H9 (cell line): ENCODE data around the gene NEURL1. TPM values are rescaled to one million over a fixed set of nuclear protein-coding genes. Genes with fewer than 3 reads are reported as not detected.
A peak's percentile ranks its signal among the peaks of the same experiment; 100 is the strongest.

ENCODE experiments used
- DNase-seq: peaks from one replicate; pipeline ENCODE4 v3.0.0-alpha.2; 2017
- H2AFZ ChIP-seq: one replicate; pipeline ENCODE4 v1.6.1; 2013; ENCODE audit warnings: mild to moderate bottlenecking, low read length, control low read depth, moderate library complexity
- H2AK5ac ChIP-seq: 2 replicates; pipeline ENCODE4 v1.6.1; 2013; ENCODE audit warnings: low read length, control low read depth, mixed read lengths; ENCODE audit not compliant: insufficient read length
- H2BK120ac ChIP-seq: one replicate; pipeline ENCODE4 v1.6.1; 2013; ENCODE audit warnings: low read depth, mild to moderate bottlenecking, low read length, control low read depth, inconsistent platforms; ENCODE audit not compliant: poor library complexity, severe bottlenecking
- H2BK12ac ChIP-seq: 2 replicates; pipeline ENCODE4 v1.6.1; 2013; ENCODE audit warnings: low read length, control low read depth, mixed read lengths, low read depth; ENCODE audit not compliant: insufficient read length
- H2BK15ac ChIP-seq: 2 replicates; pipeline ENCODE4 v1.6.1; 2013; ENCODE audit warnings: low read depth, low read length, control low read depth
- H2BK20ac ChIP-seq: one replicate; pipeline ENCODE4 v1.6.1; 2013; ENCODE audit warnings: low read depth, mild to moderate bottlenecking, low read length, control low read depth, inconsistent platforms; ENCODE audit not compliant: poor library complexity, severe bottlenecking
- H2BK5ac ChIP-seq: 2 replicates; pipeline ENCODE4 v1.6.1; 2013; ENCODE audit warnings: low read length, control low read depth, mixed read lengths; ENCODE audit not compliant: insufficient read length
- H3K14ac ChIP-seq: 2 replicates; pipeline ENCODE4 v1.6.1; 2013; ENCODE audit warnings: low read length, control low read depth; ENCODE audit not compliant: insufficient read depth
- H3K18ac ChIP-seq: 2 replicates; pipeline ENCODE4 v1.6.1; 2013; ENCODE audit warnings: low read depth, mild to moderate bottlenecking, mixed read lengths, low read length, control low read depth; ENCODE audit not compliant: insufficient read length
- H3K23ac ChIP-seq: 2 replicates; pipeline ENCODE4 v1.6.1; 2013; ENCODE audit warnings: low read length, control low read depth, mixed read lengths, low read depth; ENCODE audit not compliant: insufficient read length
- H3K23me2 ChIP-seq: 2 replicates; pipeline ENCODE4 v1.6.1; 2013; ENCODE audit warnings: low read depth, mild to moderate bottlenecking, mixed read lengths, low read length, control low read depth; ENCODE audit not compliant: insufficient read length, poor library complexity, severe bottlenecking
- H3K27ac ChIP-seq: 2 replicates; pipeline ENCODE4 v1.5.1; 2013; ENCODE audit warnings: low read length, control low read depth, mixed read lengths, low read depth; ENCODE audit not compliant: insufficient read length
- H3K27me3 ChIP-seq: 2 replicates; pipeline ENCODE4 v1.6.1; 2013; ENCODE audit warnings: low read length, control low read depth, inconsistent platforms; ENCODE audit not compliant: insufficient read depth
- H3K4ac ChIP-seq: 2 replicates; pipeline ENCODE4 v1.6.1; 2013; ENCODE audit warnings: low read depth, mild to moderate bottlenecking, control low read depth, inconsistent platforms, low read length, moderate library complexity
- H3K4me1 ChIP-seq: 2 replicates; pipeline ENCODE4 v1.6.1; 2013; ENCODE audit warnings: low read length, control low read depth, inconsistent platforms; ENCODE audit not compliant: insufficient read depth
- H3K4me2 ChIP-seq: 2 replicates; pipeline ENCODE4 v1.6.1; 2013; ENCODE audit warnings: low read length, control low read depth, mixed read lengths; ENCODE audit not compliant: insufficient read length, insufficient read depth
- H3K56ac ChIP-seq: 2 replicates; pipeline ENCODE4 v1.6.1; 2013; ENCODE audit warnings: low read depth, mild to moderate bottlenecking, mixed read lengths, low read length, control low read depth; ENCODE audit not compliant: insufficient read length
- H3K79me1 ChIP-seq: 2 replicates; pipeline ENCODE4 v1.6.1; 2013; ENCODE audit warnings: low read depth, mild to moderate bottlenecking, moderate library complexity, low read length, control low read depth, inconsistent platforms; ENCODE audit not compliant: insufficient read depth, poor library complexity, severe bottlenecking
- H3K79me2 ChIP-seq: 2 replicates; pipeline ENCODE4 v1.6.1; 2013; ENCODE audit warnings: low read length, control low read depth, inconsistent platforms; ENCODE audit not compliant: insufficient read depth
- H3K9ac ChIP-seq: 2 replicates; pipeline ENCODE4 v1.6.1; 2013; ENCODE audit warnings: low read length, control low read depth, mixed read lengths; ENCODE audit not compliant: insufficient read length; ENCODE audit errors: extremely low read depth
- H3K9me3 ChIP-seq: one replicate; pipeline ENCODE4 v1.6.1; 2013; ENCODE audit warnings: low read depth, low read length, inconsistent platforms; ENCODE audit not compliant: control insufficient read depth
- H3T11ph ChIP-seq: one replicate; pipeline ENCODE4 v1.6.1; 2013; ENCODE audit warnings: mild to moderate bottlenecking, low read length, control low read depth, inconsistent platforms
- H4K20me1 ChIP-seq: one replicate; pipeline ENCODE4 v1.6.1; 2013; ENCODE audit not compliant: control insufficient read depth, insufficient read length, insufficient read depth
- H4K5ac ChIP-seq: 2 replicates; pipeline ENCODE4 v1.6.1; 2013; ENCODE audit warnings: low read depth, mild to moderate bottlenecking, mixed read lengths, low read length, control low read depth; ENCODE audit not compliant: insufficient read length
- H4K8ac ChIP-seq: replicated peaks from 2 replicates; pipeline ENCODE4 v1.6.1; 2013; ENCODE audit warnings: low read length, control low read depth, mixed read lengths, low read depth; ENCODE audit not compliant: insufficient read length
- H4K91ac ChIP-seq: 2 replicates; pipeline ENCODE4 v1.6.1; 2013; ENCODE audit warnings: low read depth, mild to moderate bottlenecking, moderate library complexity, mixed read lengths, low read length, control low read depth; ENCODE audit not compliant: insufficient read length
- H3K27ac Mint-ChIP-seq, 3 experiments: 2 replicates in 2 of 3; 3 replicates in 1 of 3; pipeline ENCODE4 v1.8.0; 2020 to 2021; ENCODE audit warnings: mixed read lengths in 3 of 3, mild to moderate bottlenecking in 1 of 3, moderate library complexity in 1 of 3
- H3K27me3 Mint-ChIP-seq: 2 replicates; pipeline ENCODE4 v1.8.0; 2021; ENCODE audit warnings: low read depth, mild to moderate bottlenecking, moderate library complexity, mixed read lengths
- H3K36me3 Mint-ChIP-seq, 3 experiments: 2 replicates in 2 of 3; 3 replicates in 1 of 3; pipeline ENCODE4 v1.8.0; 2020 to 2021; ENCODE audit warnings: low read depth in 3 of 3, mixed read lengths in 3 of 3; ENCODE audit not compliant: insufficient read depth in 1 of 3
- H3K4me1 Mint-ChIP-seq, 2 experiments: 2 replicates each; pipeline ENCODE4 v1.8.0; 2020; ENCODE audit warnings: mixed read lengths in 2 of 2
- H3K4me3 Mint-ChIP-seq, 2 experiments: 2 replicates in 1 of 2; 3 replicates in 1 of 2; pipeline ENCODE4 v1.8.0; 2020 to 2021; ENCODE audit warnings: mild to moderate bottlenecking in 2 of 2, mixed read lengths in 2 of 2, moderate library complexity in 1 of 2
- H3K9me3 Mint-ChIP-seq, 2 experiments: 2 replicates in 1 of 2; 3 replicates in 1 of 2; pipeline ENCODE4 v1.8.0; 2020; ENCODE audit warnings: mild to moderate bottlenecking in 2 of 2, mixed read lengths in 2 of 2, moderate library complexity in 1 of 2
- CTCF ChIP-seq: fragments of 200-600 bp; sonication (generic); conservative IDR thresholded peaks from 3 replicates; pipeline ENCODE4 v1.8.0; 2021; ENCODE audit warnings: antibody characterized with exemption, mild to moderate bottlenecking
- WGBS: extraction: QIAGEN DNeasy Blood & Tissue Kit; methylation state at CpG from one replicate; pipeline ENCODE4 v1.1.7; 2013; ENCODE audit warnings: missing lambda C conversion rate, low lambda C conversion rate, mixed read lengths; ENCODE audit not compliant: insufficient read length; ENCODE audit errors: extremely low coverage; 5-methylcytosine and 5-hydroxymethylcytosine counted together
- total RNA-seq: library from RNA; stranded (reverse); gene quantifications from 2 replicates; pipeline ENCODE4 v1.2.1, GENCODE V29; 2021

Gene NEURL1
- total RNA-seq, 1 experiment from 2014 or later: 1.2 TPM

- DNase-seq: no peak
- no peaks in the 10 kb centered on the region for H3K27me3 ChIP-seq
- Mint-ChIP-seq H3K4me1 (no peaks in the 10 kb centered on the region), H3K27me3 (peaks cover 1% of the 10 kb centered on the region; the same call in 1 of the 2 replicates), H3K4me3 (no peak overlapping the region), H3K9me3 (peaks cover 0 to 6% of the 10 kb centered on the region in 2 experiments; a peak in 3 of 5 replicates), H3K36me3 (peaks cover 0 to 4% (median 0%) of the 10 kb centered on the region in 3 experiments; a peak in 1 of 7 replicates), H3K27ac (peak overlapping the region in 1 of 3 experiments; percentile 9; a peak in 1 of 7 replicates)
- no peak overlapping the region for H4K5ac ChIP-seq
- H2AFZ ChIP-seq: no peak overlapping the region
- no peak overlapping the region for H3K56ac ChIP-seq
- no peaks in the 10 kb centered on the region for H3K79me2 ChIP-seq
- no peak overlapping the region for H3K23ac ChIP-seq
- H3T11ph ChIP-seq: no peak overlapping the region
- no peak overlapping the region for H3K14ac ChIP-seq
- no peak overlapping the region for H2BK15ac ChIP-seq
- no peaks in the 10 kb centered on the region for H3K79me1 ChIP-seq
- no peaks in the 10 kb centered on the region for H3K4me1 ChIP-seq
- TF ChIP-seq CTCF: no peak
- no peak overlapping the region for H3K4ac ChIP-seq
- H3K27ac ChIP-seq: no peak overlapping the region
- no peaks in the 10 kb centered on the region for H3K23me2 ChIP-seq
- no peak overlapping the region for H4K91ac ChIP-seq
- H2AK5ac ChIP-seq: no peak overlapping the region
- no peak overlapping the region for H2BK120ac ChIP-seq
- H4K8ac ChIP-seq: no peak overlapping the region
- no peak overlapping the region for H2BK12ac ChIP-seq
- WGBS: no CpG with 5 or more reads among the region's 8 CpGs
- no peak overlapping the region for H2BK20ac ChIP-seq
- H3K4me2 ChIP-seq: no peak overlapping the region
- H2BK5ac ChIP-seq: no peak overlapping the region
- H3K9me3 ChIP-seq: no peaks in the 10 kb centered on the region
- no peak overlapping the region for H3K9ac ChIP-seq
- H4K20me1 ChIP-seq: no peaks in the 10 kb centered on the region
- H3K18ac ChIP-seq: no peak overlapping the region
Observed at GRCh38 chr10:103583871-103584215, 90.3 kb downstream of the NEURL1 start.
